ENCODE data around the gene SEMA4D.

SEMA4D gene

DNA sequence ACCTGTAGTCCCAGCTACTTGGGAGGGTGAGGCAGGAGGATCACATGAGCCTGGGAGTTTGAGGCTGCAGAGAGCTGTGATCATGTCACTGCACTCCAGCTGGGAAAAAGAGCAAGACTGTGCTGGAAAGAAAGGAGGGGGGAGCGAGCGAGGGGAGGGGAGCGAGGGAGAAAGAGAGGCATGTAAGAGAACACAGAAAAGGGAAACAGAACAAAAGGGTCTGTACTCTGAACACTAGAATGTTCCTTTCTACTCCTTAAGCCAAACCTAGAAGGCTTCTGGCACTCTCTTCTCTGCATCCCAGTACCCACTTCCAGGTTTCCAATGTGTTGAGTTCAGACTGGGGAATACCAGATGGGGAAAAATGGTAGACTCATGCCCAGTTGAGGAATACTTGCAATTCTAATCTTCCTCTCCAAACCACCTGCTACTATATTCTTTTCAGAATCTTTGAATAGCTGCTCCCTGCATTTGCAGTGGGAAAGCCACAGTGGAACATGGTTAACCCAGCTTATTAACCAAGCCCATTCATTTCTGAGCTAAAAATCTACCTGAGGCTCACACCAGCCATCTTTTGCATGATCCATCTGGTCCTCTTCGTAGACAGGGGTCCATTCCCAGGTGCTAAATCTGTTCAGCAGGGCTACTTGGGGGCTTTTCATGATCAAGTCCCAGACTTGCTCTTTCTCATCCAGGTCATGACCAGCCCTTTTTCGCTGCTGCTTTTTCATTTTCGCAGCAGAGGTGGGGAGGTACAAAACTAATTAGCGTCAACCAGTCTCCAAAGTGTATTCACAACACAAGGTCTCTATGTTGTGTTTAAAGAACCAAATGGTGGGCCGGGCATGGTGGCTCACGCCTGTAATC lies 34.9 kb downstream of the SEMA4D start:
- no peak for DNase-seq

GRCh38 chr9:89462199-89462598 lies 35.7 kb downstream of the SEMA4D start:
- no peak for DNase-seq

DNA sequence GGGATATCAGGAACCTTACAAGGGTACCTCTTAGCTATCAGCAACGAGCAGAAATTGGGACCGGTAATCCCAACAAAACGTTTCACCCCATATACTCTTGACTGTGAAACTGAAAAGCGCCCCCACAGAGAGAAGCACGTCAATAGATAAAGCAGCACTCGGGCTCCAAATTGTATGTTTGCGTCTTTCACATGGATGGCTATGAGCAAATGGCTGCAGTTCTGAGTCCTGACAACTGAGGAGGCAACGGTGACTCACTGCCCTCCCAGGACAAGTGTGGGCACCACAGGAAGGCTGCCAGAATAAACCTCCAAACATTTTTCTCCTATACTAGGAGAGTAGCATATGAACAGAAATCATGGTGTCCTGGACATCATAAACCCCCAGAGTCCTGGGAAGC lies 36.6 kb downstream of the SEMA4D start:
- DNase-seq: no peak

- no peak for DNase-seq
Measured at GRCh38 chr9:89460551-89460950, 37.4 kb downstream of the SEMA4D start.

- no peak for DNase-seq
Measured at GRCh38 chr9:89458768-89459496, 39.0 kb downstream of the SEMA4D start.

DNA sequence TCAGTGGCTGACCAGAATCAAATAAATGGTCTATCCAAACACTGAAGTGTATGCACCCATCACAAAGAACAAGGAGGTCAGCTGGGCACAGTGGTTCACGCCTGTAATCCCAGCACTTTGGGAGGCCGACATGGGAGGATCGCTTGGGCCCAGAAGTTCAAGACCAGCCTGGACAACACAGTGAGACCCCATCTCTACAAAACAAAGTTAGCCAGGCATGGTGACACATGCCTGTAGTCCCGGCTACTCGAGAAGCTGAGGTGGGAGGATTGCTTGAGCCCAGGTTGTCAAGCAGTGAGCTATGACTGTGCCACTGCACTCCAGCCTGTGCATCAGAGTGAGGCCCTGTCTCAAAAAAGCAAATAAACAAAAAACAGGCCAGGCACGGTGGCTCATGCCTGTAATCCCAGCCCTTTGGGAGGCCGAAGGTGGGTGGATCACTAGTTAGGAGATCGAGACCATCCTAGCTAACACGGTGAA lies 40.5 kb downstream of the SEMA4D start:
- no peak for DNase-seq

DNA sequence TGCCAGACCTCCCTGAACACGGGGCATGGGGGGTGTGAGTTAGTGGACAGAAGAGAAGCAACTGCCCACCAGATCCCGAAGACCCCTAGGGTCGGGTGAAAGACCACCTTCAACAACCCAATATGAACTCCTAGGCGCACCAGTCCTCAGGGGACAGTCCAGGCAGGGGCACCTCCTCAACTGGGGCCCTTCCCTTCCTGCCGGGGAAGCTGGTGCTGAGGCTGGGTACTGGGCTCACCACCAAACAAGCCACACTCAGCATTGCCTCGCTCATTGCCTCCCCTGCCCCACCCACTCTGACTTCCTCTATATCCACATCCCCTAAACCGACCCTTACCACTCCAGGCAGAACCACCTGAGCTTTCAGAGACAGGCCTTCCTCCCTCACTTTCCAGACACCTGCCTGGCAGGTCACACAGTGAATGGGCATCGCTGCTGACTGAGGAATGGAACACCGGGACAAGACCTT lies 42.5 kb downstream of the SEMA4D start:
- DNase-seq: no peak

- no peak for DNase-seq
Measured at GRCh38 chr9:89454498-89455355, 43.2 kb downstream of the SEMA4D start.

- DNase-seq: no peak
Measured at GRCh38 chr9:89453452-89453851, 44.5 kb downstream of the SEMA4D start.

- no peak for DNase-seq
Measured at GRCh38 chr9:89452561-89452960, 45.4 kb downstream of the SEMA4D start.

GRCh38 chr9:89450213-89450612 lies 47.7 kb downstream of the SEMA4D start:
- no peak for DNase-seq

DNA sequence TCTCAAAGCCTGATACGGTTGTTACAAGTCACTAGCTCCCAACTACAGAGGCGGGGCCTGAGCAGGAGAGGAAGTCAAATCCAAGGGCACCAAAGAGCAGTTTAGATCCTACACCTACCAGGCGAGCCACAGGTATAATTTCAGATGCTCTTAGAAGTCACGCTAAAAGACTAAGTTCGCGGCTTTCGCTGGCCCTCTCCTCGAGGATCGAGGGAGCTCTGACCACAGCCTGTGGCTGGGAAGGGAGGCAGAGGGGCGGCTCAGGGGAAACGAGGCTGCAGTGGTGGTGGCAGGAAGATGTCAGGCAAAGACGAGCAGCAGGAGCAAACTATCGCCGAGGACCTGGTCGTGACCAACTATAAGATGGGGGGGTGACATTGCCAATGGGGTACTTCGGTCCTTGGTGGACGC lies 48.6 kb downstream of the SEMA4D start:
- no peak for DNase-seq

DNA sequence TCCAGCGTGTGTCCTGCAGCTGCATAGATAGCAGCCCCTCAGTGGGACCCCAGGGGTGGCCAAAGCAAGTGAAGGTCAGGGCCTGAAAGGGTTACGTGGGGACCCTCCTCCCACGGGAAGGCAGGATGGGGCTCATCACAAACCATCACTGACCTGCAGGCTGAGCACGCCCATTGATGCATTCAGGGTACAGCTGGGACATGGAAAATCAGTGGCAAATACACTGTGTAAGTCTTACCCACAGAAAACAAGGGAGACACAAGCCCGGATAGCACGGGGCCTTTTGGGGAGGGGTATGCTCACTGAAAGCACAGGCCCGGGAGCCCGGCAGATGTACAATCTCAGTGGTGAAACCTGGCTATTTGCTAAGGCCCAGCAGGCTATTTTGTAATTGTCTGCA lies 49.1 kb downstream of the SEMA4D start:
- no peak for DNase-seq

GRCh38 chr9:89448381-89448780 lies 49.5 kb downstream of the SEMA4D start:
- no peak for DNase-seq

GRCh38 chr9:89447416-89447815 lies 50.5 kb downstream of the SEMA4D start:
- DNase-seq: no peak

- no peak for DNase-seq
Measured at GRCh38 chr9:89446961-89447310, 51.0 kb downstream of the SEMA4D start.

DNA sequence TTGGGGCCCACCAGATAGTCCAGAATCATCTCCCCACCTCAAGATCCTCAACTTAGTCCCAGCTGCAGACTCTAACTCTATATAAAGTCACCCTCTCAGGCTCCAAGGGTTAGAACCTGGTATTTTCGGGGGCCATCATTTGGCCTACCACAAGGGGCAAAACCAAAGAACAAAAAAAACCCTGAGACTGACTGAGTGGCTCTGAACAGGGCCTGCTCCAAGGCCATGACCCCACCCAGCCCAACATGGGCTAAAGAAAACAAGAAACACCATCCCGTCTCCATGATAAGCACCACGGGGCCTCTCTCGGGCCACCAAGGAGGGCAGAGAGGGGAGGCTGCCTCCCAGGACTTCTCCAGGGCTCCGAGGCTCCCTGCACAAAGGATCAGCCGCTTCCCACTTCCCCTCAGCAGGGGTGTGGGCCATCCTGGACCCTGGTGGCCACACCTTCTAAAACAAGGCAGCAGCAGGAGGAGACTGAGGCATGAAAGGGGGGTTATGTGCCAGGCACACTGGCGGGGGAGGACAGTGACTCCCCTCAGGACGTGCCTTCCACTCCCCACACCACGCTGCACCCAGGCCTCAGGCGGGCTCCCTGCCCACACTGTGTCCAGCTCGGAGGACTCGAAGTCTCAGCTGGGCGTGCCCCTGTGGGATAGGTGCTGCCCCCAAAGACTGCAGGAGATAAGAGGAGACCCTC lies 51.5 kb downstream of the SEMA4D start:
- DNase-seq: no peak

DNA sequence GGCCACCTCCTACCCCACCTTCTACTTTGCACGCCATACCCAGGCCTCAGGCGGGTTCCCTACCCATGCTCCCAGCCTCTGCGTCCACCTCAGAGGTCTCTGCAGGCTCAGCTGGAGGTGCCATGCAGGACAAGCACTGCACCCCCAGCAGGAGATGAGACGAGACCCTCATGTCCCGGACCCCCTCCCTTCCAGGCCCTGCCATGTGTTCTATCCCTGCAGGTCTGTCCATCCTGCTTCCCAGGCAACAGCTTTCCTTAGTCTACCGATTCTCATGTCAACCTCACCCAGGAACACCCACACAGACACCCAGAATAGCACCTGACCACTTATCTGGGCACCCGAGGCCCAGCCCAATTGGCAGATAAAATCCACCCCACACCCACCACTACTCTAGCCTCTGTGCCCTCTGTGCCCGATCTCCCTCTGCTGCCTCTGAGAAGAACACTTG lies 52.1 kb downstream of the SEMA4D start:
- DNase-seq: no peak

DNA sequence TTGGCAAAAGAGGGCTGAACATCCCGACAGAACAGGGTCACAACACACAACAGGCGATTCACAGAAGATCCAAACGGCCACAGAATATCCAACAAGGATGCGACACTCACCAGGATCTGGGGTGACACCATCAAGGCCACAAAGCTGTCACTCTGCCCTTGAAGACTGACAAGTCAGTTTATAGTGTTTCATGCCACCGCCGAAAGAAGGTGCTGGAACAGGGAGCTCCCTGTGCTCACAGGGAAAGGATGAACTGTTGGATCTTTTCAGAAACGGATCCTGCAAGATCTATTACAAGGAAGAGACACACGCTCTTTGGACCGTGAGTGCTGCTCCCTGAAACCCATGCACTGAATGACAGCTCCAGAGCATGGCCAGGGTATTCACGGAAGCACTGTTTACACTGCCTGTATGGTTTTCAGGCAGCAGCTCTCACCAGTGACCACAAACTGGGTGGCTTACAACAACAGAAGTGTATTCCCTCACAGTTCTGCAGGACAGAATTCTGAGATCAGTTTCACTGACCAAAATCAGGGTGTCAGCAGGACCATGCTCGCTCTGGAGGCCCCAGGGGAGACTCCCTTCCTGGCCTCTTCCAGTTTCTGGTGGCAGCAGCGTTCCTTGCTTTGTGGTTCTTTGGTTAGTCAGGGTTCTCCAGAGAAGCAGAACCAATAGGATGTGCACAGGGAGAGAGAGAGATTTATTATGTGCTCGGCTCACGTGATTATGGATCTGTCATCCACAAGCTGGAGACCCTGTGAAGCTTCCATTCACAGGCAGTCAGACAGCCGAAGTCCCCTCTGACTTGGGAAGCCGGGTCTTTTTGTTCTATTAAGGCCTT lies 52.8 kb downstream of the SEMA4D start:
- DNase-seq: no peak

DNA sequence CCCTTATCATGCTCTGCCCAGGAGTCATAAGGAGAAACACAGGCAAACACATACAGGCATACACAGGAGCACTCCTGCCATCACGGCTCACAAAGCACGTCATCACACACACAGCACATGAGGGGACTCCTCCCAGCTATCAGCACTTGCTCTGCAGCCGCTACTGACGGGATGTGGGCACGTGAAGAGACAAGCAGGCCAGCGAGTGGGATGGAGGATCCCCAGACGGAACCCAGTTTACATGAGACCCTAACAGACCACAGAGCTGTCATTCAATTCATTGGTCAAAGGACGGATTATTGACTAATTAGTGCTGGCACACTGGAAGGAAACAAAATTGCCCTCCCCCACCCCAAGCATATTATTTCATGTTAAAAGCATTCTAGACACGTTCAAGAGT lies 53.6 kb downstream of the SEMA4D start:
- no peak for DNase-seq

All from KG1 (cell line).